ENCODE data around the gene ARID3B. TPM values are rescaled to one million over a fixed set of nuclear protein-coding genes. Genes with fewer than 3 reads are reported as not detected.
A peak's percentile ranks its signal among the peaks of the same experiment; 100 is the strongest.

The ARID3B gene
- total RNA-seq, 1 donor from 2014 or later, result 2.1 TPM

GRCh38 chr15:74598126-74598842 lies 57.3 kb downstream of the ARID3B start:
- no peaks in the 10 kb centered on the region for H3K27me3 ChIP-seq (ENCODE audit: control insufficient read depth in 3 of 3, insufficient read depth in 3 of 3, low read length in 3 of 3)
- H3K9me3 ChIP-seq (ENCODE audit: control insufficient read depth in 3 of 3, low read length in 3 of 3), result no peaks in the 10 kb centered on the region
- peaks cover 3 to 5% (median 4%) of the 10 kb centered on the region in 3 donors for H3K36me3 ChIP-seq (ENCODE audit: control insufficient read depth in 3 of 3, insufficient read depth in 3 of 3, low read length in 3 of 3)
- peaks cover 22 to 32% (median 30%) of the 10 kb centered on the region in 3 donors for H3K4me1 ChIP-seq (ENCODE audit: control insufficient read depth in 3 of 3, insufficient read depth in 3 of 3, low read length in 3 of 3)
- H3K27ac ChIP-seq (ENCODE audit: low read depth, low read length), result peak overlapping the region; percentile 89
- peak overlapping the region; percentile 85 to 99 (median 87) for H3K4me3 ChIP-seq (ENCODE audit: low read length in 3 of 3)
- H3K9ac ChIP-seq (ENCODE audit: low read depth in 1 of 3, low read length in 3 of 3), result peak overlapping the region; percentile 84 to 99 (median 93)

- H3K27ac ChIP-seq (ENCODE audit: low read depth, low read length), result peak overlapping the region; percentile 89
- H3K27me3 ChIP-seq (ENCODE audit: control insufficient read depth in 3 of 3, insufficient read depth in 3 of 3, low read length in 3 of 3), result no peaks in the 10 kb centered on the region
- H3K36me3 ChIP-seq (ENCODE audit: control insufficient read depth in 3 of 3, insufficient read depth in 3 of 3, low read length in 3 of 3), result peaks cover 0 to 4% (median 3%) of the 10 kb centered on the region in 3 donors
- peaks cover 22 to 32% (median 30%) of the 10 kb centered on the region in 3 donors for H3K4me1 ChIP-seq (ENCODE audit: control insufficient read depth in 3 of 3, insufficient read depth in 3 of 3, low read length in 3 of 3)
- H3K9me3 ChIP-seq (ENCODE audit: control insufficient read depth in 3 of 3, low read length in 3 of 3), result no peaks in the 10 kb centered on the region
- peak overlapping the region; percentile 84 to 99 (median 93) for H3K9ac ChIP-seq (ENCODE audit: low read depth in 1 of 3, low read length in 3 of 3)
- H3K4me3 ChIP-seq (ENCODE audit: low read length in 3 of 3), result peak overlapping the region; percentile 85 to 99 (median 87)
Measured at GRCh38 chr15:74599156-74599555, 58.1 kb downstream of the ARID3B start.

GRCh38 chr15:74603026-74603788 lies 62.2 kb downstream of the ARID3B start:
- no peak overlapping the region for H3K27ac ChIP-seq (ENCODE audit: low read depth, low read length)
- H3K4me1 ChIP-seq (ENCODE audit: control insufficient read depth in 3 of 3, insufficient read depth in 3 of 3, low read length in 3 of 3), result peaks cover 20 to 26% (median 25%) of the 10 kb centered on the region in 3 donors
- no peak overlapping the region for H3K4me3 ChIP-seq (ENCODE audit: low read length in 3 of 3)
- H3K36me3 ChIP-seq (ENCODE audit: control insufficient read depth in 3 of 3, insufficient read depth in 3 of 3, low read length in 3 of 3), result peaks cover 0 to 3% (median 0%) of the 10 kb centered on the region in 3 donors
- no peaks in the 10 kb centered on the region for H3K9me3 ChIP-seq (ENCODE audit: control insufficient read depth in 3 of 3, low read length in 3 of 3)
- H3K27me3 ChIP-seq (ENCODE audit: control insufficient read depth in 3 of 3, insufficient read depth in 3 of 3, low read length in 3 of 3), result no peaks in the 10 kb centered on the region
- H3K9ac ChIP-seq (ENCODE audit: low read depth in 1 of 3, low read length in 3 of 3), result no peak overlapping the region

- no peaks in the 10 kb centered on the region for H3K27me3 ChIP-seq (ENCODE audit: control insufficient read depth in 3 of 3, insufficient read depth in 3 of 3, low read length in 3 of 3)
- no peaks in the 10 kb centered on the region for H3K36me3 ChIP-seq (ENCODE audit: control insufficient read depth in 3 of 3, insufficient read depth in 3 of 3, low read length in 3 of 3)
- peak overlapping the region in 1 of 3 donors; percentile 1 for H3K9ac ChIP-seq (ENCODE audit: low read depth in 1 of 3, low read length in 3 of 3)
- peaks cover 19 to 20% (median 19%) of the 10 kb centered on the region in 3 donors for H3K4me1 ChIP-seq (ENCODE audit: control insufficient read depth in 3 of 3, insufficient read depth in 3 of 3, low read length in 3 of 3)
- no peaks in the 10 kb centered on the region for H3K9me3 ChIP-seq (ENCODE audit: control insufficient read depth in 3 of 3, low read length in 3 of 3)
- H3K27ac ChIP-seq (ENCODE audit: low read depth, low read length), result no peak overlapping the region
- H3K4me3 ChIP-seq (ENCODE audit: low read length in 3 of 3), result no peak overlapping the region
Measured at GRCh38 chr15:74603789-74604705, 63.0 kb downstream of the ARID3B start.

GRCh38 chr15:74604983-74605794 lies 64.2 kb downstream of the ARID3B start:
- H3K27ac ChIP-seq (ENCODE audit: low read depth, low read length), result no peak overlapping the region
- peak overlapping the region in 1 of 3 donors; percentile 3 for H3K9ac ChIP-seq (ENCODE audit: low read depth in 1 of 3, low read length in 3 of 3)
- H3K9me3 ChIP-seq (ENCODE audit: control insufficient read depth in 3 of 3, low read length in 3 of 3), result no peaks in the 10 kb centered on the region
- H3K36me3 ChIP-seq (ENCODE audit: control insufficient read depth in 3 of 3, insufficient read depth in 3 of 3, low read length in 3 of 3), result no peaks in the 10 kb centered on the region
- H3K4me3 ChIP-seq (ENCODE audit: low read length in 3 of 3), result no peak overlapping the region
- H3K27me3 ChIP-seq (ENCODE audit: control insufficient read depth in 3 of 3, insufficient read depth in 3 of 3, low read length in 3 of 3), result no peaks in the 10 kb centered on the region
- peaks cover 9 to 10% (median 10%) of the 10 kb centered on the region in 3 donors for H3K4me1 ChIP-seq (ENCODE audit: control insufficient read depth in 3 of 3, insufficient read depth in 3 of 3, low read length in 3 of 3)

GRCh38 chr15:74605795-74606150 lies 64.8 kb downstream of the ARID3B start:
- H3K27me3 ChIP-seq (ENCODE audit: control insufficient read depth in 3 of 3, insufficient read depth in 3 of 3, low read length in 3 of 3), result no peaks in the 10 kb centered on the region
- H3K27ac ChIP-seq (ENCODE audit: low read depth, low read length), result no peak overlapping the region
- H3K9me3 ChIP-seq (ENCODE audit: control insufficient read depth in 3 of 3, low read length in 3 of 3), result no peaks in the 10 kb centered on the region
- peaks cover 5 to 6% (median 5%) of the 10 kb centered on the region in 3 donors for H3K4me1 ChIP-seq (ENCODE audit: control insufficient read depth in 3 of 3, insufficient read depth in 3 of 3, low read length in 3 of 3)
- no peak overlapping the region for H3K4me3 ChIP-seq (ENCODE audit: low read length in 3 of 3)
- H3K36me3 ChIP-seq (ENCODE audit: control insufficient read depth in 3 of 3, insufficient read depth in 3 of 3, low read length in 3 of 3), result no peaks in the 10 kb centered on the region
- no peak overlapping the region for H3K9ac ChIP-seq (ENCODE audit: low read depth in 1 of 3, low read length in 3 of 3)

- Histone ChIP-seq H3K9me3 (ENCODE audit: control insufficient read depth in 3 of 3, low read length in 3 of 3) (no peaks in the 10 kb centered on the region), H3K9ac (ENCODE audit: low read depth in 1 of 3, low read length in 3 of 3) (no peak overlapping the region), H3K4me1 (ENCODE audit: control insufficient read depth in 3 of 3, insufficient read depth in 3 of 3, low read length in 3 of 3) (peaks cover 0 to under 1% (median 0%) of the 10 kb centered on the region in 3 donors), H3K36me3 (ENCODE audit: control insufficient read depth in 3 of 3, insufficient read depth in 3 of 3, low read length in 3 of 3) (no peaks in the 10 kb centered on the region), H3K4me3 (ENCODE audit: low read length in 3 of 3) (no peak overlapping the region), H3K27me3 (ENCODE audit: control insufficient read depth in 3 of 3, insufficient read depth in 3 of 3, low read length in 3 of 3) (no peaks in the 10 kb centered on the region), H3K27ac (ENCODE audit: low read depth, low read length) (no peak overlapping the region)
Measured at GRCh38 chr15:74608786-74609185, 67.8 kb downstream of the ARID3B start.

GRCh38 chr15:74609938-74610301 lies 68.9 kb downstream of the ARID3B start:
- no peak overlapping the region for H3K27ac ChIP-seq (ENCODE audit: low read depth, low read length)
- no peaks in the 10 kb centered on the region for H3K27me3 ChIP-seq (ENCODE audit: control insufficient read depth in 3 of 3, insufficient read depth in 3 of 3, low read length in 3 of 3)
- peaks cover 0 to 6% (median 0%) of the 10 kb centered on the region in 3 donors for H3K4me1 ChIP-seq (ENCODE audit: control insufficient read depth in 3 of 3, insufficient read depth in 3 of 3, low read length in 3 of 3)
- no peaks in the 10 kb centered on the region for H3K9me3 ChIP-seq (ENCODE audit: control insufficient read depth in 3 of 3, low read length in 3 of 3)
- H3K9ac ChIP-seq (ENCODE audit: low read depth in 1 of 3, low read length in 3 of 3), result no peak overlapping the region
- H3K36me3 ChIP-seq (ENCODE audit: control insufficient read depth in 3 of 3, insufficient read depth in 3 of 3, low read length in 3 of 3), result no peaks in the 10 kb centered on the region
- H3K4me3 ChIP-seq (ENCODE audit: low read length in 3 of 3), result no peak overlapping the region

GRCh38 chr15:74610302-74610951 lies 69.4 kb downstream of the ARID3B start:
- Histone ChIP-seq H3K36me3 (ENCODE audit: control insufficient read depth in 3 of 3, insufficient read depth in 3 of 3, low read length in 3 of 3) (no peaks in the 10 kb centered on the region), H3K9ac (ENCODE audit: low read depth in 1 of 3, low read length in 3 of 3) (no peak overlapping the region), H3K9me3 (ENCODE audit: control insufficient read depth in 3 of 3, low read length in 3 of 3) (no peaks in the 10 kb centered on the region), H3K27me3 (ENCODE audit: control insufficient read depth in 3 of 3, insufficient read depth in 3 of 3, low read length in 3 of 3) (no peaks in the 10 kb centered on the region), H3K27ac (ENCODE audit: low read depth, low read length) (no peak overlapping the region), H3K4me1 (ENCODE audit: control insufficient read depth in 3 of 3, insufficient read depth in 3 of 3, low read length in 3 of 3) (peaks cover 0 to 9% (median 0%) of the 10 kb centered on the region in 3 donors), H3K4me3 (ENCODE audit: low read length in 3 of 3) (no peak overlapping the region)
